B cell (primary cell): ENCODE results near the gene KDF1. TPM values are rescaled to one million over a fixed set of nuclear protein-coding genes. Genes with fewer than 3 reads are reported as not detected.

Experiments
- ATAC-seq: fragments of 200-7000 bp; cut with Tn5 transposase; one replicate; pipeline ENCODE4 v1.10.0; 2021; ENCODE audit warnings: low read depth, mild to moderate bottlenecking, moderate number of reproducible peaks, moderate library complexity
- CTCF ChIA-PET: fragments of 350-600 bp; sonication (Branson Sonifier 250); formaldehyde crosslinking; loops from one replicate; lab custom pipeline; 2021; ENCODE audit warnings: antibody characterized with exemption, inconsistent platforms; lab: Charles Lee
- POLR2A ChIA-PET: fragments of 350-600 bp; sonication (Branson Sonifier 250); formaldehyde crosslinking; loops from one replicate; lab custom pipeline; 2021; ENCODE audit warnings: antibody characterized with exemption; lab: Charles Lee
- DNase-seq: peaks from one replicate; pipeline ENCODE4 v3.0.0; 2013
- H2AFZ ChIP-seq: 2 replicates; pipeline ENCODE4 v1.6.1; 2012; ENCODE audit warnings: mild to moderate bottlenecking, low read depth, low read length; ENCODE audit not compliant: insufficient read depth, poor library complexity, severe bottlenecking
- H3K27ac ChIP-seq, 2 donors: 1 replicate in 1 of 2; 2 replicates in 1 of 2; pipeline ENCODE4 v1.5.1; 2012 to 2013; ENCODE audit warnings: low read length in 2 of 2, mild to moderate bottlenecking in 2 of 2, moderate library complexity in 1 of 2
- H3K27me3 ChIP-seq, 4 experiments: fragments of 200-600 bp in 1 of 4; sonication (generic) in 1 of 4; replicated peaks in 1 of 4; 1 replicate in 2 of 4; 2 replicates in 2 of 4; pipeline versions ENCODE4 v1.6.1 to v1.7.0; 2013 to 2016; ENCODE audit warnings: low read length in 3 of 4, mild to moderate bottlenecking in 2 of 4, mixed read lengths in 1 of 4, moderate library complexity in 1 of 4; ENCODE audit not compliant: insufficient read depth in 4 of 4, control insufficient read depth in 3 of 4; ENCODE audit errors: control extremely low read depth in 1 of 4
- H3K36me3 ChIP-seq, 2 experiments: replicated peaks in 1 of 2; 1 replicate in 1 of 2; 2 replicates in 1 of 2; pipeline versions ENCODE4 v1.6.1 to v1.7.1; 2013; ENCODE audit warnings: low read length in 1 of 2; ENCODE audit not compliant: insufficient read depth in 2 of 2, control insufficient read depth in 1 of 2; ENCODE audit errors: control extremely low read depth in 1 of 2, extremely low read depth in 1 of 2
- H3K4me1 ChIP-seq, 2 donors: fragments of 200-600 bp in 1 of 2; sonication (generic) in 1 of 2; 1 replicate in 1 of 2; 2 replicates in 1 of 2; pipeline versions ENCODE4 v1.5.1 to v1.6.1; 2013 to 2017; ENCODE audit warnings: low read length in 2 of 2; ENCODE audit not compliant: control insufficient read depth in 2 of 2, insufficient read depth in 2 of 2
- H3K4me2 ChIP-seq: replicated peaks from 2 replicates; pipeline ENCODE3; 2012; ENCODE audit warnings: mild to moderate bottlenecking, low read depth, low read length; ENCODE audit not compliant: poor library complexity, severe bottlenecking
- H3K4me3 ChIP-seq, 5 experiments: fragments of 200-600 bp in 1 of 5; sonication (generic) in 1 of 5; 1 replicate in 3 of 5; 2 replicates in 2 of 5; pipeline versions ENCODE4 v1.5.1 to v1.7.0; 2011 to 2016; ENCODE audit warnings: low read length in 4 of 5, mild to moderate bottlenecking in 4 of 5, low read depth in 2 of 5, control low read depth in 1 of 5, moderate library complexity in 1 of 5; ENCODE audit not compliant: insufficient read depth in 1 of 5; ENCODE audit errors: control extremely low read depth in 1 of 5, extremely low read depth in 1 of 5
- H3K79me2 ChIP-seq: fragments of 200-600 bp; sonication (generic); one replicate; pipeline ENCODE4 v1.6.0; 2016; ENCODE audit warnings: low read length; ENCODE audit not compliant: control insufficient read depth, insufficient read depth
- H3K9ac ChIP-seq: fragments of 200-600 bp; sonication (generic); 2 replicates; pipeline ENCODE4 v1.6.1; 2017; ENCODE audit warnings: mild to moderate bottlenecking, low read length, moderate library complexity
- H3K9me3 ChIP-seq, 3 donors: one replicate each; pipeline versions ENCODE4 v1.6.1 to v1.7.1; 2013; ENCODE audit warnings: low read length in 2 of 3; ENCODE audit not compliant: control insufficient read depth in 2 of 3, insufficient read depth in 1 of 3; ENCODE audit errors: control extremely low read depth in 1 of 3
- H4K20me1 ChIP-seq: 2 replicates; pipeline ENCODE4 v1.6.0; 2012; ENCODE audit warnings: mild to moderate bottlenecking, low read length; ENCODE audit not compliant: insufficient read depth, control insufficient read depth, poor library complexity, severe bottlenecking
- H3K27ac Mint-ChIP-seq: one replicate; pipeline ENCODE4 v1.8.0; 2021; ENCODE audit warnings: mixed read lengths
- H3K27me3 Mint-ChIP-seq: one replicate; pipeline ENCODE4 v1.8.0; 2021; ENCODE audit warnings: mixed read lengths
- H3K4me1 Mint-ChIP-seq: one replicate; pipeline ENCODE4 v1.8.0; 2021; ENCODE audit warnings: mixed read lengths
- H3K4me3 Mint-ChIP-seq: one replicate; pipeline ENCODE4 v1.8.0; 2021; ENCODE audit warnings: mixed read lengths
- H3K9me3 Mint-ChIP-seq: one replicate; pipeline ENCODE4 v1.8.0; 2022; ENCODE audit warnings: mixed read lengths; ENCODE audit not compliant: insufficient read depth
- CTCF ChIP-seq: fragments of 200-600 bp; IDR thresholded peaks from one replicate; pipeline ENCODE4 v1.8.0; 2022; ENCODE audit warnings: antibody characterized with exemption, mild to moderate bottlenecking
- EZH2 ChIP-seq: IDR thresholded peaks from 2 replicates; pipeline ENCODE4 v1.6.1; 2012; ENCODE audit warnings: borderline replicate concordance, low read depth, mild to moderate bottlenecking, moderate library complexity, low read length; ENCODE audit not compliant: insufficient read depth, poor library complexity, severe bottlenecking
- WGBS: methylation state at CpG from one replicate; pipeline ENCODE4 v1.1.5; 2013; ENCODE audit warnings: missing lambda C conversion rate; ENCODE audit not compliant: insufficient coverage; 5-methylcytosine and 5-hydroxymethylcytosine counted together
- intact Hi-C: fragments of 100-400 bp; cut with micrococcal nuclease; formaldehyde crosslinking; loops from one replicate; pipeline ENCODE4 v1.10.0; 2022
- polyA minus RNA-seq: library from RNA; depleted of rRNA, polyadenylated mRNA; stranded (reverse); fragments of >200 nt; gene quantifications from 2 replicates; pipeline ENCODE4 v1.2.3, GENCODE V29; 2012
- polyA plus RNA-seq: library from polyadenylated mRNA; depleted of rRNA; stranded (reverse); fragments of >200 nt; gene quantifications from 2 replicates; pipeline ENCODE4 v1.2.3, GENCODE V29; 2012
- total RNA-seq, 2 donors: library from RNA; stranded (reverse); fragments of 120-200 nt in 1 of 2; gene quantifications; 1 replicate in 1 of 2; 2 replicates in 1 of 2; pipeline versions ENCODE4 v1.2.3 to v1.2.4, GENCODE V29; 2013 to 2022

Gene KDF1
- total RNA-seq: 0.74 and 1.4 TPM in 2 replicates
- 0.77 TPM for total RNA-seq (2013)
- polyA plus RNA-seq: 1.3 and 2.6 TPM in 2 replicates
- 2.1 TPM in 2 replicates for polyA minus RNA-seq

- peaks cover 20% of the 10 kb centered on the region for H3K27me3 Mint-ChIP-seq
- no peaks in the 10 kb centered on the region for H3K9me3 Mint-ChIP-seq
- ChIA-PET POLR2A (interaction anchor here (0.6 to 0.7 kb wide), 2 partner anchors 30 to 60 kb away, joined by 3 to 4 read pairs; partner anchors contain the start of gene GPATCH3), CTCF (no interaction called here)
- H3K9me3 ChIP-seq: peaks cover 0 to 4% (median 0%) of the 10 kb centered on the region in 3 donors
- ATAC-seq (peak; percentile 89), DNase-seq (peak; percentile 82)
- TF ChIP-seq EZH2: no peak
- TF ChIP-seq CTCF: peak; percentile 39
- H3K4me3 Mint-ChIP-seq: peak within 1 kb of the TSS; percentile 86
- H3K4me2 ChIP-seq: peak within 1 kb of the TSS; percentile 100
- peak within 1 kb of the TSS; percentile 47 for H3K27ac Mint-ChIP-seq
- peak within 1 kb of the TSS in 4 of 5 experiments; percentile 44 to 80 (median 65) for H3K4me3 ChIP-seq
- no peaks in the 10 kb centered on the region for H3K79me2 ChIP-seq
- peak within 1 kb of the TSS in 1 of 2 donors; percentile 26 for H3K27ac ChIP-seq
- peaks cover 0 to 27% (median 8%) of the 10 kb centered on the region in 4 experiments for H3K27me3 ChIP-seq
- H3K4me1 Mint-ChIP-seq: peaks cover 15% of the 10 kb centered on the region
- H3K9ac ChIP-seq: peak within 1 kb of the TSS; percentile 77
- no peaks in the 10 kb centered on the region for H3K36me3 ChIP-seq
- H2AFZ ChIP-seq: peak within 1 kb of the TSS; percentile 80
- WGBS: 2% methylated on average over 86 of the region's 86 CpGs
- intact Hi-C loops: no loop called here
- H4K20me1 ChIP-seq: no peaks in the 10 kb centered on the region
- H3K4me1 ChIP-seq: peaks cover 14 to 17% of the 10 kb centered on the region in 2 donors
These were observed at the start of gene KDF1 for GRCh38 chr1:26959722-26960624. Gene KDF1, minus strand, starts transcription at chr1:26960468. Its CDS starts 8,088 bp downstream, at chr1:26952380.
